ENCODE measurements around the gene EIF4EBP2. TPM values are rescaled to one million over a fixed set of nuclear protein-coding genes. Genes with fewer than 3 reads are reported as not detected.

The EIF4EBP2 gene
- total and polyA plus RNA-seq, 2 experiments from 2014 or later: 42.0 to 131 TPM

DNA sequence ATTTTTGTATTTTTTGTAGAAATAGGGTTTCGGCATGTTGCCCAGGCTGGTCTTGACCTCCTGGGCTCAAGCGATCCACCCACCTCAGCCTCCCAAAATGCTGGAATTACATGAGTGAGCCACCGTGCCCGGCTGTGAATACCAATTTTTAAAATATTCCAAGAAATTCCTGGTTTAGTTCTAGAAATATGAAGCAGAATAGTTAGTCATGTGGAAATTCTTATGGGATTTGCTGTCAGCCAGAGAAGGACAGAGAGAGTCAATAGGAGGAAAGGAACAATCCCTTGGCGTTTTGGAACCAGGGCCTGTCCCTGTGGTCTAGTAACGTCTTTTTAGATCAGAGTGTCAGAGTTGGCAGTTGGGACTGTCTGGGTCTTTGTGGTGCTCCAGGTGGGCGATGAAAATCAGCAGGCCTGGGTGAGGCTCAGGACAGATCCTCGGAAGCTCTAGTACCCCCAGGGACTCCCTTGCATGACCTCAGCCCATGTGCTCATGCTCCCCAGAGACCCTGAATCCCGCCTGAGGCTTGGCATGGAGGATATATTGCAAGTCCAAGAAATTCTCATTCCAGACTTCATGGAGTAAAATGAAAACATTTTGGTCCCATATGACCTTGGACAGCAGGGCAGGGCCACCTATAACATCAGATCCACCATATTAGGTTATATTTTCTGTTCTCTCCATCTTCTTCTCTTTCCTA, 29.8 kb downstream of the EIF4EBP2 start:
- Histone ChIP-seq H3K4me3 (no peak overlapping the region), H3K4me1 (ENCODE audit: insufficient read depth) (peaks cover 16% of the 10 kb centered on the region), H3K27ac (ENCODE audit: low read depth) (no peak overlapping the region), H3K9me2 (ENCODE audit: insufficient read depth) (no peaks in the 10 kb centered on the region), H3K79me2 (replicated peaks; ENCODE audit: insufficient read depth) (peaks cover 43% of the 10 kb centered on the region), H2AFZ (no peak overlapping the region), H3F3A (replicated peaks; ENCODE audit: low read depth) (peaks cover 8% of the 10 kb centered on the region; the same call in 1 of the 2 replicates), H3K27me3 (ENCODE audit: insufficient read depth) (no peaks in the 10 kb centered on the region), H3K4me2 (no peak overlapping the region), H3K36me3 (ENCODE audit: insufficient read depth) (peaks cover 14% of the 10 kb centered on the region), H4K20me1 (replicated peaks; ENCODE audit: insufficient read depth) (peaks cover 12% of the 10 kb centered on the region; the same call in 1 of the 2 replicates)
- ATAC-seq (no peak), DNase-seq (ENCODE audit: low spot score) (no peak)
- no peak overlapping the region for H3K4me3 Mint-ChIP-seq
- peaks cover 2% of the 10 kb centered on the region for H3K36me3 Mint-ChIP-seq (ENCODE audit: low read depth)
- peaks cover 14% of the 10 kb centered on the region for H3K27me3 Mint-ChIP-seq (ENCODE audit: insufficient read depth, low read depth, poor library complexity)
- no peak for TF ChIP-seq JUNB (IDR thresholded peaks at IDR 0.05; ENCODE audit: unreplicated experiment)
- TF ChIP-seq, protein P1, sequence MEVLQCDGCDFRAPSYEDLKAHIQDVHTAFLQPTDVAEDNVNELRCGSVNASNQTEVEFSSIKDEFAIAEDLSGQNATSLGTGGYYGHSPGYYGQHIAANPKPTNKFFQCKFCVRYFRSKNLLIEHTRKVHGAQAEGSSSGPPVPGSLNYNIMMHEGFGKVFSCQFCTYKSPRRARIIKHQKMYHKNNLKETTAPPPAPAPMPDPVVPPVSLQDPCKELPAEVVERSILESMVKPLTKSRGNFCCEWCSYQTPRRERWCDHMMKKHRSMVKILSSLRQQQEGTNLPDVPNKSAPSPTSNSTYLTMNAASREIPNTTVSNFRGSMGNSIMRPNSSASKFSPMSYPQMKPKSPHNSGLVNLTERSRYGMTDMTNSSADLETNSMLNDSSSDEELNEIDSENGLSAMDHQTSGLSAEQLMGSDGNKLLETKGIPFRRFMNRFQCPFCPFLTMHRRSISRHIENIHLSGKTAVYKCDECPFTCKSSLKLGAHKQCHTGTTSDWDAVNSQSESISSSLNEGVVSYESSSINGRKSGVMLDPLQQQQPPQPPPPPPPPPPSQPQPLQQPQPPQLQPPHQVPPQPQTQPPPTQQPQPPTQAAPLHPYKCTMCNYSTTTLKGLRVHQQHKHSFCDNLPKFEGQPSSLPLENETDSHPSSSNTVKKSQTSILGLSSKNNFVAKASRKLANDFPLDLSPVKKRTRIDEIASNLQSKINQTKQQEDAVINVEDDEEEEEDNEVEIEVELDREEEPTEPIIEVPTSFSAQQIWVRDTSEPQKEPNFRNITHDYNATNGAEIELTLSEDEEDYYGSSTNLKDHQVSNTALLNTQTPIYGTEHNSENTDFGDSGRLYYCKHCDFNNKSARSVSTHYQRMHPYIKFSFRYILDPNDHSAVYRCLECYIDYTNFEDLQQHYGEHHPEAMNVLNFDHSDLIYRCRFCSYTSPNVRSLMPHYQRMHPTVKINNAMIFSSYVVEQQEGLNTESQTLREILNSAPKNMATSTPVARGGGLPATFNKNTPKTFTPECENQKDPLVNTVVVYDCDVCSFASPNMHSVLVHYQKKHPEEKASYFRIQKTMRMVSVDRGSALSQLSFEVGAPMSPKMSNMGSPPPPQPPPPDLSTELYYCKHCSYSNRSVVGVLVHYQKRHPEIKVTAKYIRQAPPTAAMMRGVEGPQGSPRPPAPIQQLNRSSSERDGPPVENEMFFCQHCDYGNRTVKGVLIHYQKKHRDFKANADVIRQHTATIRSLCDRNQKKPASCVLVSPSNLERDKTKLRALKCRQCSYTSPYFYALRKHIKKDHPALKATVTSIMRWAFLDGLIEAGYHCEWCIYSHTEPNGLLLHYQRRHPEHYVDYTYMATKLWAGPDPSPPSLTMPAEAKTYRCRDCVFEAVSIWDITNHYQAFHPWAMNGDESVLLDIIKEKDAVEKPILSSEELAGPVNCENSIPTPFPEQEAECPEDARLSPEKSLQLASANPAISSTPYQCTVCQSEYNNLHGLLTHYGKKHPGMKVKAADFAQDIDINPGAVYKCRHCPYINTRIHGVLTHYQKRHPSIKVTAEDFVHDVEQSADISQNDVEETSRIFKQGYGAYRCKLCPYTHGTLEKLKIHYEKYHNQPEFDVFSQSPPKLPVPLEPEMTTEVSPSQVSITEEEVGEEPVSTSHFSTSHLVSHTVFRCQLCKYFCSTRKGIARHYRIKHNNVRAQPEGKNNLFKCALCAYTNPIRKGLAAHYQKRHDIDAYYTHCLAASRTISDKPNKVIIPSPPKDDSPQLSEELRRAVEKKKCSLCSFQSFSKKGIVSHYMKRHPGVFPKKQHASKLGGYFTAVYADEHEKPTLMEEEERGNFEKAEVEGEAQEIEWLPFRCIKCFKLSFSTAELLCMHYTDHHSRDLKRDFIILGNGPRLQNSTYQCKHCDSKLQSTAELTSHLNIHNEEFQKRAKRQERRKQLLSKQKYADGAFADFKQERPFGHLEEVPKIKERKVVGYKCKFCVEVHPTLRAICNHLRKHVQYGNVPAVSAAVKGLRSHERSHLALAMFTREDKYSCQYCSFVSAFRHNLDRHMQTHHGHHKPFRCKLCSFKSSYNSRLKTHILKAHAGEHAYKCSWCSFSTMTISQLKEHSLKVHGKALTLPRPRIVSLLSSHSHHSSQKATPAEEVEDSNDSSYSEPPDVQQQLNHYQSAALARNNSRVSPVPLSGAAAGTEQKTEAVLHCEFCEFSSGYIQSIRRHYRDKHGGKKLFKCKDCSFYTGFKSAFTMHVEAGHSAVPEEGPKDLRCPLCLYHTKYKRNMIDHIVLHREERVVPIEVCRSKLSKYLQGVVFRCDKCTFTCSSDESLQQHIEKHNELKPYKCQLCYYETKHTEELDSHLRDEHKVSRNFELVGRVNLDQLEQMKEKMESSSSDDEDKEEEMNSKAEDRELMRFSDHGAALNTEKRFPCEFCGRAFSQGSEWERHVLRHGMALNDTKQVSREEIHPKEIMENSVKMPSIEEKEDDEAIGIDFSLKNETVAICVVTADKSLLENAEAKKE (CRISPR knock-in tag; IDR thresholded peaks at IDR 0.05): no peak
- peaks cover 9% of the 10 kb centered on the region for H3K4me1 Mint-ChIP-seq
- H3K9me3 Mint-ChIP-seq: no peaks in the 10 kb centered on the region
- no peak overlapping the region for H3K27ac Mint-ChIP-seq

DNA sequence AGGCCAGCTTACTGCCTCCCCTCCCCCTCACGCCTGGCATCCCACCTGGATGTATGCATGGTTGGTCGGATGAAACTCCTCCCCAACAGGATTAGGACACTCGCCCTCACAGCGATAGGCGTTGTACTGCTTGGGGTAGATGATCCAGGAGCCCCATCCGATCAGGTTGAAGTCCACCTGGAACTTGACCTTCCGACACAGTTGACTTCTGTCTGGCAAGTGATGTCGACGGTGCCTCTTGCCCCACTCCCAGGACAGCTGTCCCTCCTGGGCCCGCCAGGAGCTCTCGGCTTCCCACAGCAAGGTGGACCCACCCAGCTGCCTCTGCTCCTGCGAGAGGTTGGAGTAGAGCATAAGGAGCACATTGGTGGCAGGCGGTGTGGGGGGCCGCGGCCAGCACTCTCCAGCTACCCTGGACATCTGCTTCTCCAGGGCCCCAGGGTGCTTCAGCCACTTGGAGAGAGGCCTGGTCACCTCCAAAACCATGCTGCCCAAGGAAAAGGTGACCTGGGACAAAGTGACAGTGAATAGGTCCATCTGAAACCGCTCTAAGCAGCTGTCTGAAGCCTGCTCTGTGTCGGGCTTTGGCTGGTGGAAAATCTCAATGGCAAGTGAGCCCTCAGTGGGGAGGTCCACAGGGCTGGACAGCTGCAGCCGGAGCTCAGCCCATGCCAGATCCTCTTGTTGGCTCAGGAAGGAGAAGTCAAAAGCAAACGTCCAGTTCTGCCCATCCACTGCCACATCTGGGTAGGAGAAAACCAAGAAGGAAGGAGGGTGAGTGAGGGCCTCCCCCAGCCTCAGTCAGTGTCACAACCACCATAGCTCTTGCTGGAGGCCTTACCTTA, 31.5 kb downstream of the EIF4EBP2 start:
- no peak overlapping the region for H3K4me2 ChIP-seq
- Mint-ChIP-seq H3K4me3 (no peak overlapping the region), H3K36me3 (ENCODE audit: low read depth) (peaks cover 10% of the 10 kb centered on the region), H3K27ac (no peak overlapping the region), H3K27me3 (ENCODE audit: insufficient read depth, low read depth, poor library complexity) (peaks cover 30% of the 10 kb centered on the region), H3K4me1 (peaks cover 20% of the 10 kb centered on the region), H3K9me3 (no peaks in the 10 kb centered on the region)
- H3K79me2 ChIP-seq (replicated peaks; ENCODE audit: insufficient read depth): peaks cover 59% of the 10 kb centered on the region
- no peak overlapping the region for H3K4me3 ChIP-seq
- no peak overlapping the region for H3K27ac ChIP-seq (ENCODE audit: low read depth)
- peaks cover 13% of the 10 kb centered on the region for H3K27me3 ChIP-seq (ENCODE audit: insufficient read depth)
- H3F3A ChIP-seq (replicated peaks; ENCODE audit: low read depth): peaks cover 6% of the 10 kb centered on the region; the same call in 1 of the 2 replicates
- peaks cover 17% of the 10 kb centered on the region; the same call in 1 of the 2 replicates for H4K20me1 ChIP-seq (replicated peaks; ENCODE audit: insufficient read depth)
- DNase-seq (ENCODE audit: low spot score) (no peak), ATAC-seq (no peak)
- H3K4me1 ChIP-seq (ENCODE audit: insufficient read depth): peaks cover 22% of the 10 kb centered on the region
- peaks cover 5% of the 10 kb centered on the region; the same call in 1 of the 2 replicates for H3K36me3 ChIP-seq (ENCODE audit: insufficient read depth)
- no peaks in the 10 kb centered on the region for H3K9me2 ChIP-seq (ENCODE audit: insufficient read depth)
- no peak overlapping the region for H2AFZ ChIP-seq
- TF ChIP-seq NANOG (IDR thresholded peaks at IDR 0.05; ENCODE audit: borderline replicate concordance) (no peak), EZH2 (IDR thresholded peaks at IDR 0.05; ENCODE audit: low read depth, unreplicated experiment) (no peak), JUNB (IDR thresholded peaks at IDR 0.05; ENCODE audit: unreplicated experiment) (no peak)
- TF ChIP-seq, protein P2, sequence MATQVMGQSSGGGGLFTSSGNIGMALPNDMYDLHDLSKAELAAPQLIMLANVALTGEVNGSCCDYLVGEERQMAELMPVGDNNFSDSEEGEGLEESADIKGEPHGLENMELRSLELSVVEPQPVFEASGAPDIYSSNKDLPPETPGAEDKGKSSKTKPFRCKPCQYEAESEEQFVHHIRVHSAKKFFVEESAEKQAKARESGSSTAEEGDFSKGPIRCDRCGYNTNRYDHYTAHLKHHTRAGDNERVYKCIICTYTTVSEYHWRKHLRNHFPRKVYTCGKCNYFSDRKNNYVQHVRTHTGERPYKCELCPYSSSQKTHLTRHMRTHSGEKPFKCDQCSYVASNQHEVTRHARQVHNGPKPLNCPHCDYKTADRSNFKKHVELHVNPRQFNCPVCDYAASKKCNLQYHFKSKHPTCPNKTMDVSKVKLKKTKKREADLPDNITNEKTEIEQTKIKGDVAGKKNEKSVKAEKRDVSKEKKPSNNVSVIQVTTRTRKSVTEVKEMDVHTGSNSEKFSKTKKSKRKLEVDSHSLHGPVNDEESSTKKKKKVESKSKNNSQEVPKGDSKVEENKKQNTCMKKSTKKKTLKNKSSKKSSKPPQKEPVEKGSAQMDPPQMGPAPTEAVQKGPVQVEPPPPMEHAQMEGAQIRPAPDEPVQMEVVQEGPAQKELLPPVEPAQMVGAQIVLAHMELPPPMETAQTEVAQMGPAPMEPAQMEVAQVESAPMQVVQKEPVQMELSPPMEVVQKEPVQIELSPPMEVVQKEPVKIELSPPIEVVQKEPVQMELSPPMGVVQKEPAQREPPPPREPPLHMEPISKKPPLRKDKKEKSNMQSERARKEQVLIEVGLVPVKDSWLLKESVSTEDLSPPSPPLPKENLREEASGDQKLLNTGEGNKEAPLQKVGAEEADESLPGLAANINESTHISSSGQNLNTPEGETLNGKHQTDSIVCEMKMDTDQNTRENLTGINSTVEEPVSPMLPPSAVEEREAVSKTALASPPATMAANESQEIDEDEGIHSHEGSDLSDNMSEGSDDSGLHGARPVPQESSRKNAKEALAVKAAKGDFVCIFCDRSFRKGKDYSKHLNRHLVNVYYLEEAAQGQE (IDR thresholded peaks at IDR 0.05; ENCODE audit: unreplicated experiment): no peak
